Sigmoid colon (tissue), 7 donors: Measurements from ENCODE around the gene FTHL17. TPM values are rescaled to one million over a fixed set of nuclear protein-coding genes. Genes with fewer than 3 reads are reported as not detected.

Experiments
- DNase-seq: peaks from one replicate; pipeline ENCODE4 v3.0.0-alpha.2; 2019
- H3K27ac ChIP-seq, 4 donors: fragments of 200-600 bp; sonication (generic); one replicate each; pipeline ENCODE4 v1.5.1; 2016 to 2019; ENCODE audit warnings: mild to moderate bottlenecking in 1 of 4
- H3K27me3 ChIP-seq, 3 donors: fragments of 200-600 bp; sonication (generic); one replicate each; pipeline ENCODE4 v1.5.1; 2019; ENCODE audit warnings: mild to moderate bottlenecking in 1 of 3
- H3K36me3 ChIP-seq, 4 donors: fragments of 200-600 bp; sonication (generic); one replicate each; pipeline ENCODE4 v1.5.1; 2016 to 2019
- H3K4me1 ChIP-seq, 4 donors: fragments of 200-600 bp; sonication (generic); one replicate each; pipeline ENCODE4 v1.5.1; 2017 to 2019
- H3K4me3 ChIP-seq, 4 donors: fragments of 200-600 bp; sonication (generic); one replicate each; pipeline ENCODE4 v1.5.1; 2017 to 2019; ENCODE audit warnings: mild to moderate bottlenecking in 2 of 4, moderate library complexity in 1 of 4
- H3K9me3 ChIP-seq, 4 donors: fragments of 200-600 bp in 3 of 4; sonication (generic) in 3 of 4; one replicate each; pipeline versions ENCODE4 v1.5.1 to v1.6.1; 2013 to 2019
- CTCF ChIP-seq, 4 experiments: fragments of 450-650 bp in 3 of 4; fragments of 200-600 bp in 1 of 4; IDR thresholded peaks; one replicate each; pipeline ENCODE4 v1.5.1; 2016 to 2019; ENCODE audit warnings: antibody characterized with exemption in 4 of 4, mild to moderate bottlenecking in 3 of 4, moderate library complexity in 2 of 4
- EP300 ChIP-seq, 4 donors: sonication (generic); formaldehyde crosslinking; IDR thresholded peaks; one replicate each; pipeline ENCODE4 v1.6.1; 2017; ENCODE audit warnings: antibody characterized with exemption in 4 of 4
- POLR2A ChIP-seq, 2 donors: fragments of 450-650 bp; IDR thresholded peaks; one replicate each; pipeline ENCODE4 v1.6.1; 2016; ENCODE audit warnings: antibody characterized with exemption in 2 of 2, mild to moderate bottlenecking in 2 of 2, moderate library complexity in 2 of 2
- POLR2AphosphoS5 ChIP-seq, 4 donors: sonication (generic); formaldehyde crosslinking; IDR thresholded peaks; one replicate each; pipeline ENCODE4 v1.6.1; 2017; ENCODE audit warnings: antibody characterized with exemption in 4 of 4
- WGBS, 2 donors: extraction: QIAGEN DNeasy Blood & Tissue Kit; methylation state at CpG; one replicate each; pipeline ENCODE4 v1.1.7; 2013; 5-methylcytosine and 5-hydroxymethylcytosine counted together
- intact Hi-C: fragments of 100-400 bp; cut with DNase I; formaldehyde crosslinking; loops from one replicate; pipeline ENCODE4 v1.15.1; 2023
- polyA plus RNA-seq, 3 donors: library from polyadenylated mRNA; stranded (reverse); fragments of 200-250 nt; gene quantifications; one replicate each; pipeline ENCODE4 v1.2.3, GENCODE V29; 2013
- total RNA-seq, 4 donors: library from RNA; depleted of rRNA; stranded (reverse); fragments of >200 nt; gene quantifications; one replicate each; pipeline ENCODE4 v1.1.0, GENCODE V29; 2016
- donor health status: healthy with polysubstance abuse.
- donor health status: Bipolar disorder and iron deficiency.
- donor health status: healthy.

Gene FTHL17
- total and polyA plus RNA-seq, 7 donors, result not detected

GRCh38 chrX:31092970-31093638, 21.3 kb upstream of the FTHL17 start:
- 59 to 69% methylated on average over 3 of the region's 3 CpGs for WGBS, 2 donors
- Histone ChIP-seq H3K36me3 (no peaks in the 10 kb centered on the region), H3K9me3 (no peaks in the 10 kb centered on the region), H3K27ac (no peak overlapping the region), H3K4me3 (no peak overlapping the region), H3K4me1 (no peaks in the 10 kb centered on the region), H3K27me3 (no peaks in the 10 kb centered on the region)
- intact Hi-C loops, result no loop called here
- TF ChIP-seq EP300 (IDR thresholded peaks at IDR 0.05), result no peak
- no peak for TF ChIP-seq POLR2A (IDR thresholded peaks at IDR 0.05)
- no peak for TF ChIP-seq CTCF (IDR thresholded peaks at IDR 0.05)
- no peak for TF ChIP-seq POLR2AphosphoS5 (IDR thresholded peaks at IDR 0.05)
- no peak for DNase-seq

GRCh38 chrX:31092476-31092875, 20.6 kb upstream of the FTHL17 start:
- intact Hi-C loops, result no loop called here
- no peak for TF ChIP-seq CTCF (IDR thresholded peaks at IDR 0.05)
- TF ChIP-seq EP300 (IDR thresholded peaks at IDR 0.05), result no peak
- TF ChIP-seq POLR2A (IDR thresholded peaks at IDR 0.05), result no peak
- no peak for TF ChIP-seq POLR2AphosphoS5 (IDR thresholded peaks at IDR 0.05)
- no peaks in the 10 kb centered on the region for H3K9me3 ChIP-seq

GRCh38 chrX:31091819-31092218, 20.0 kb upstream of the FTHL17 start:
- Histone ChIP-seq H3K9me3 (no peaks in the 10 kb centered on the region), H3K27me3 (no peaks in the 10 kb centered on the region), H3K4me1 (no peaks in the 10 kb centered on the region), H3K36me3 (no peaks in the 10 kb centered on the region), H3K4me3 (no peak overlapping the region), H3K27ac (no peak overlapping the region)
- DNase-seq, result no peak
- intact Hi-C loops, result no loop called here
- TF ChIP-seq POLR2AphosphoS5 (IDR thresholded peaks at IDR 0.05) (no peak), EP300 (IDR thresholded peaks at IDR 0.05) (no peak), POLR2A (IDR thresholded peaks at IDR 0.05) (no peak), CTCF (IDR thresholded peaks at IDR 0.05) (no peak)
- WGBS, 2 donors, result 85 to 92% methylated on average over 1 of the region's 1 CpG

More at GRCh38 chrX:31092476-31092875, 20.6 kb upstream of the FTHL17 start:
- Histone ChIP-seq H3K27me3 (no peaks in the 10 kb centered on the region), H3K4me3 (no peak overlapping the region), H3K4me1 (no peaks in the 10 kb centered on the region), H3K27ac (no peak overlapping the region), H3K36me3 (no peaks in the 10 kb centered on the region)
- 70 to 76% methylated on average over 3 of the region's 3 CpGs for WGBS, 2 donors
- DNase-seq, result no peak

GRCh38 chrX:31074522-31074921, 2.7 kb upstream of the FTHL17 start:
- no peaks in the 10 kb centered on the region for H3K36me3 ChIP-seq
- no peak for TF ChIP-seq POLR2AphosphoS5 (IDR thresholded peaks at IDR 0.05)
- TF ChIP-seq CTCF (IDR thresholded peaks at IDR 0.05), result no peak
- no peak for TF ChIP-seq EP300 (IDR thresholded peaks at IDR 0.05)
- no peak for TF ChIP-seq POLR2A (IDR thresholded peaks at IDR 0.05)
- 93 to 95% methylated on average over 2 of the region's 2 CpGs for WGBS, 2 donors
- H3K4me3 ChIP-seq, result no peak overlapping the region
- no peaks in the 10 kb centered on the region for H3K4me1 ChIP-seq
- intact Hi-C loops, result no loop called here
- no peaks in the 10 kb centered on the region for H3K27me3 ChIP-seq
- no peak for DNase-seq
- no peaks in the 10 kb centered on the region for H3K9me3 ChIP-seq
- H3K27ac ChIP-seq, result no peak overlapping the region

GRCh38 chrX:31071262-31071661, 579 bp downstream of the FTHL17 start:
- WGBS, 2 donors, result 87 to 91% methylated on average over 18 of the region's 18 CpGs
- Histone ChIP-seq H3K4me3 (no peak overlapping the region), H3K27ac (no peak overlapping the region), H3K36me3 (no peaks in the 10 kb centered on the region), H3K27me3 (no peaks in the 10 kb centered on the region), H3K4me1 (no peaks in the 10 kb centered on the region), H3K9me3 (no peaks in the 10 kb centered on the region)
- TF ChIP-seq POLR2AphosphoS5 (IDR thresholded peaks at IDR 0.05) (no peak), EP300 (IDR thresholded peaks at IDR 0.05) (no peak), CTCF (IDR thresholded peaks at IDR 0.05) (no peak), POLR2A (IDR thresholded peaks at IDR 0.05) (no peak)
- DNase-seq, result no peak
- intact Hi-C loops, result no loop called here
